GM19455 (cell line): ENCODE data around the gene FCHSD2.
"Not testable (repeated sequence)": the region's sequence is repeated elsewhere in the genome, so short reads cannot be mapped to it uniquely, and the experiment has no call there.

Experiments used
- ATAC-seq: cut with Tn5 transposase; IDR thresholded peaks from one replicate; pipeline ENCODE4 v1.9.1; 2021; ENCODE audit not compliant: unreplicated experiment

Gene FCHSD2

DNA sequence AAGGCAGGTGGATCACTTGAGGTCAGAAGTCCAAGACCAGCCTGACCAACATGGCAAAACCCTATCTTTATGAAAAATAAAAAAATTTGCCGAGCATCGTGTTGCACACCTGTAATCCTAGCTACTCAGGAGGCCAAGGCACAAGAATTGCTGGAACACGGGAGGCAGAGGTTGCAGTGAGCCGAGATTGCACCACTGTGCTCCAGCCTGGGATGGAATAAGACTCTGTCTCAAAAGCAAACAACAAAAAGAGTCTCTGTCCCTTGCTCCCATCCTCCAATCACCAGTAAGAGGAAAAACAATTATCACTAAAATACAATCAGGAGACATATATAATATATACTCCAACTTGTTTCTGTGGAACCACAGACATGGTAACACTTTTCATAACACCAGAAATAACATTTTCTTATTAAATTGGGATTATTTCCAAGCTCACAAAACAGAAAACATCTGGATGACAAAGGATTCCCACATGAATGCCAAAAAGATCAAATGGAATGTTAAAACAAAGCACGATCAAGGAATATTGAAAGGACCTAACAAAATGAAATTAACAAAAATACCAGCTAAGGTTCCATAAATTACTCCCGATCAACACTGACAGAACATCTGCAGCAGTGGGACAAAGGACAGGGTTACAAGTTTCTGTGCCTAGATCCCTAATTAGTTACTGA, 15.2 kb downstream of the FCHSD2 start:
- no peak for ATAC-seq

DNA sequence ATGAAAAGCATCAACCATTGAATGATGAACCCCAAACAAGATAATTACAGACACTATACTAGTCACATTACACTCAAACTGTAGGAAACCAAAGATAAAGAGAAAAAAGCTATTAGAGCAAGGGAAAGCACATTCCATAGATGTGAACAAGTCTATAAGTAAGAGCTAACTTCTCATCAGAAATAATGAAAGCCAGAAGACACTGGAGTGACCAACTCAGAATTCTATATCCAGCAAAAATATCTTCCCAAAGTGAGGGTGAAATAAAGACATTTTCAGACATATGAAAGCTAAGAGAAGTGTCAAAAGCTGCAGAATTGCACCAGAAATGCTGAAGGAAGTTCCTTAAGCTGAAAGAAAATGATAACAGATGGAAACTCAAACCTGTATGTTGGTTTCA, 17.3 kb downstream of the FCHSD2 start:
- no peak for ATAC-seq

DNA sequence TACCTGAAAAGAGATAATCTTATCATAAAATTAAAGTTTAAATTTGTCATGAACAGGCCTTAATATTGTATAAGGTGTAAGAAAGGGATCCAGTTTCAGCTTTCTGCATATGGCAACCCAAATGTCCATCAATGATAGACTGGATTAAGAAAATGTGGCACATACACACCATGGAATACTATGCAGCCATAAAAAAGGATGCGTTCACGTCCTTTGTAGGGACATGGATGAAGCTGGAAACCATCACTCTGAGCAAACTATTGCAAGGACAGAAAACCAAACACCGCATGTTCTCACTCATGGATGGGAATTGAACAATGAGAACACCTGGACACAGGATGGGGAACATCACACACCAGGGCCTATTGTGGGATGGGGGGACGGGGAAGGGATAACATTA, 18.2 kb downstream of the FCHSD2 start:
- ATAC-seq = not testable (repeated sequence)

DNA sequence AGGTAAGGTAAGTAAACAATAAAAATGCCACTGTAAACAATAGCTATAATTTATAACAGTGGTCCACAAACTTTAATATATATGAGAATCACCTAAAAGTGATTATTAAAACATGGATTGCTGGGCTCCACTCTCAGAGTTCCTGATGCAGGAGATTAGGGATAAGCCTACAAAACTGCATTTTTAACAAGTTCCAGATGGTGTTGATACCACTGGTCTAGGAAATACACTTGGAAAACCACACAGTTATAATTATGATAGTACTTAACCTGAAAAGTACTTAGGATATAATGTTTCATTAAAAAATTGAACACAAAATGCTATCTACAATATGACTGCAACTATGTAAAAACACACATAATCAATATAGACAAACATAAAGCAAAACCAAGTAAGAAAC, 20.4 kb downstream of the FCHSD2 start:
- ATAC-seq = no peak

DNA sequence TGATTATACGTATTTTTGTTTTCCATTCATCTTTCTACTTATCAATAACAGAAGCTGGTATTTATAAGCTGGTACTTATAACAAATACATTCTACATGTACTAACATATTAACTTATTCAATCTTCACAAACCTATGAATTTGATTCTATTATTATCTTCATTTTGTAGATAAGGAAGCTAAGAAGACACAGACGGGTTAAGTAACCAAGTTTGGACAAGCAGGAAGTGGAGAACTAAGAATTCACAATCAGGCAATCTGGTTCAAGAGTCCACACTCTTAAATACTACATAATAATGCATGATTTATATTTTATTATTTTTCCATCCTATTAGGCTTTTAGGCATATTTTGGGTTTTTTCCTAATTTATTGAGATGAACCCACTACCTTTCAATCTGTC, 25.0 kb downstream of the FCHSD2 start:
- no peak for ATAC-seq

DNA sequence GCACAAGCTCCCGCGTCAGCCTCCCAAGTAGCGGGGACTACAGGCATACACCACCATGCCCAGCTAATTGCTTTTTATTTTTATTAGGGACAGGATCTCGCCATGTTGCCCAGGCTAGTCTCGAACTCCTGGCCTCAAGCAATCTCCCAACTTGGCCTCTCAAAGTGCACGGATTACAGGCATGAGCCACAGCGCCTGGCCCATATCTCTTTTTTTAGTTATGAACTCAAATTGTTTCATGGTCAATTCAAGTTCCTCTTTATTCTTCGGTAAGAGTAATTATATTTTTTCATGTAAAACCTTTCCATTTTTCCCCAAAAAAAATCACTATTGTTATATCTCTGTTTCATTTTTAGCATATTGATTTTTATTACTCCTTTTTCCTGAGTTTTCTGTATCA, 25.5 kb downstream of the FCHSD2 start:
- ATAC-seq = no peak

DNA sequence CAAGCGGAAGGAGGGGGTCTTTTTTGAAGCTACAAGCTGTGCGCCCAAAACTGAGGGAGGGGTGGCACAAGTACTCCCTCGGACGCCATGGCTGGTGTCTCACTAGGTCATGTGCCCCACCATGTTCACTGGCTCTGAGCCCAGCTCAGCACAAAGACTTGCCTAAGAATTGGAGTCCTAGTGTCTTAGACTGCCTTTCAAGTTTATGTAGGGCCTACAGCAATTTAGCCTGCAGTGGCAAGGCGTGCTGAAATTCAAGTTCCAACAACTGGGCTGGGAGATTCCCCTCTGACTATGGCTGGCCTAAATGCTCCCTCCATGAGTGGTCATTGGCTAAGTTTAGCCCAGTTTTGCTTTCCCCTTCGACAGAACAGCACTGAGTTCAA, 27.3 kb downstream of the FCHSD2 start:
- ATAC-seq = no peak

DNA sequence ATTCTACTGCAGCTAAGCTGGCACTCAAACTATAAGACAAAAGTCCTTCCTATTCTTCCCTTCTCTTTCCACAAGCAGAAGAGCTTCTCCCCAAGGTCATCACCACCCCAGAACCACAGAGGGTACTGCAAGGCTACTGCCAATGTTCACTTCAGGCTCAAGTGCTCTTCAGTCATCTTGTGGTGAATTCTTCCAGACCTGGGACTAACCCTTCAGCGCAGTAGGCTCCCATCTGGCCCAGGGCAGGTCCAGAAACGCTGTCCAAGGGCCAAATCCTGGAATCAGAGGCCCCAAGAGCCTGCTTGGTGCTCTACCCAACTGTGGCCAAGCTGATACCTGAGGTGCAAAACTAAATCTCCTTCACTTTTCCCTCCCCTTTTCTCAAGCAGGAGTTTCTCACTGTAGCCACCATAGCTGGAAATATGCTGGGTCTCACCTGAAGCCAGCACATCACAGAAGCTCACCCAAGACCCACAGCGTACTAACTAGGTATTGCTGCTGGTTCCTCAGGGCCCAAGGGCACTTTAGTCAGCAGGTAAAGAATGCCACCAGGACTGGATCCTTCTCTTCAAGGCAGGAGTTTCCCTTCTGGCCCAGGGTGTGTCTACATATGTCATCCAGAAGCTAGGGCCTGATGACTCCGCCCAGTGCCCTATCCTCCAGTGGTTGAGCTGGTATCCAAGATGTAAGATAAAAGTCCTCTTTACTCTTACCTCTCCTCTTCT, 27.8 kb downstream of the FCHSD2 start:
- ATAC-seq = no peak

DNA sequence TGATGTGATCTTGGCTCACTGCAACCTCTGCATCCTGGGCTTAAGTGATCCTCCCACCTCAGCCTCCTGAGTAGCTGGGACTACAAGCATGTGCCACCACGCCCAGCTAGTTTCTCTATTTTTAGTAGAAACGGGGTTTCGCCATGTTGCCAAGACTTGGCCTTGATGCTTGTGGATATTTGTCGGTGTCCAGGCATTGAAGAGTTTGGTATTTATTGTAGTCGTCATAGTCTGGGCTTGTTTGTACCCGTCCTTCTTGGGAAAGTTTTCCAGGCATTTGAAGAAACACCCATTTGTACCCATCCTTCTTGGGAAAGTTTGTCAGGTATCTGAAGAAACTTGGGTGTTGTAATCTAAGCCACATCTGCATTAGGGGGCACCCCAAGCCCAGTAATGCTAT, 28.7 kb downstream of the FCHSD2 start:
- ATAC-seq = no peak

DNA sequence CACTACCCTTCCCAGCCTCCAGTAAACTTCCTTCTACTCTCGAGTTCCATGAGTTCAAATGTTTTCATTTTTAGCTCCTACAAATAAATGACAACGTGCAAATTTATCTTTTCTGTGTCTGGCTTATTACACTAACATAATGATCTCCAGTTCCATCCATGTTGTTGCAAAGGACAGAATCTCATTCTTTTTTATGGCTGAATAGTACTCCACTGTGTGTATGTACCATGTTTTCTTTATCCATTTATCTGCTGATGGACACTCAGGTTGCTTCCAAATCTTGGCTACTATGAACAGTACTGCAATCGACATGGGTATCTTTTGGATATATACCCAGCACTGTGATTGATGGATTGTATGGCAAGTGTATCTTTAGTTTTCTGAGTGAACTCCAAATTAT, 34.5 kb downstream of the FCHSD2 start:
- ATAC-seq = no peak

DNA sequence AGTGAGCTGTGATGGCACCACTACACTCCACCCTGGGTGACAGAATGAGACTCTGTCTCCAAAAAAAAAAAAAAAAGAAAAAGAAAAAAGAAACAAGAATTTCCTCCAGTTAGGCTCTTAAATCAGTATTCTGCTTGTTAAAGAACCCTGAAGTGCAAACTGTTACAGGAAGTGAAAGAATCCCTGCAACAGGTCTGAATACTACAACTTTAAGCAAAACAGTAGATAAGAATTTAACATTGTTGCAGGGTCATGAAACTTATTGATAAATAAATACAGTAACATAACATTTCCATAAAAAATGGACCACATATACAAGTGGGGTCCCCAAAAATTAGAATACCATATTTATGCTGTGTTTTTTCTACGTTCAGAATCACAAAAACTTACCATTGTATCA, 35.8 kb downstream of the FCHSD2 start:
- no peak for ATAC-seq

DNA sequence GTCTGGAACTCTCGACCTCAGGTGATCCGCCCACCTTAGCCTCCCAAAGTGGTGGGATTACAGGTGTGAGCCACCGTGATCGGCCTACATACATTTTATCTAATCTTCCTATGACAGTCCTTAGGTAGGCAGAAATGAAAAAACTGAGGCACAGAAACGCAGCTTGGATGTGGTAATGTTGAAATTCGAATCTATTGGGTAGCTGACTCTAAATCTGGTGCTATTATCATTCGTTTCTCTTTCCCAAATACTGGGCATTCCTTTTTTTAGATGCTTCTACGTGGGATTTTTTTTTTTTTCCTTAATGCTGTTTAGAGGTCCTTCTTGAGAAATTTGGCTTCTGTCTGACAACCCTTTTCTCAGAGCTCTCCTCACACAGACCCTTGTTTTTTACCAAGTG, 41.5 kb downstream of the FCHSD2 start:
- ATAC-seq = no peak

DNA sequence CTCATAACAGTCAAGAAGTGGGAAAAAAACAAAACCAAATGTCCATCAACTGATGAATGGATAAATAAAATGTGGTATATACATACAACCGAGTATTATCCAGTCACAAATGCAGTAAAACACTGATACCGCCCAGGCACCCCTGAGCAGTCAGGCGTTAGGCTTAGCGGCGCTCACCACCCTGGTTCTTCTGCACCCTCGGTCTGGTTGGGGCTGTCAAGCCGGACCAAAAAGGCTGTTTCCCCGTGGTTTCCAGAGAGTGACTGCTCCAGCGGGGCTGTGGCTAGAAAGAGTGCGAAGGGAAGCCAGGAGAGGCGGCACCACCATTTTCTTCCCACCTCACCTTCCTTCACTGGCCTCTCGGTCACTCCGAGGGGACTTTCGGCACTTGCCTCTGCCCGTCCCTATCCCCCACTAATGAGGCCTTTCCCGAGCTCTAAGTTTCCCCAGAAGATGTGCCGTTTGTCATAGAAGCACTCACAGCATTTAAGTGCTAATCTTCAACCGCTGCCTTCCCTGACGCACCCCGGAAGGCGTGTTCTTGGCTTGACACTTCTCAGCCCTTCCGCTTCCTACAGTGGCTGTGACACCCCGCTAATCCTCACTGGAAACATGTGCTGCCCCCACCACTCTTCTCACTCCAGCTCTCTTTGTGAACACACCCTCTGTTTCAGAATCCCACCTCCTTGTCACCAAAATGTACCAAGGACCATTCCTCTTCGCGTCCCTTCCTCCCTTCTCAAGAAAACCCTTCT, 42.4 kb downstream of the FCHSD2 start:
- no peak for ATAC-seq

DNA sequence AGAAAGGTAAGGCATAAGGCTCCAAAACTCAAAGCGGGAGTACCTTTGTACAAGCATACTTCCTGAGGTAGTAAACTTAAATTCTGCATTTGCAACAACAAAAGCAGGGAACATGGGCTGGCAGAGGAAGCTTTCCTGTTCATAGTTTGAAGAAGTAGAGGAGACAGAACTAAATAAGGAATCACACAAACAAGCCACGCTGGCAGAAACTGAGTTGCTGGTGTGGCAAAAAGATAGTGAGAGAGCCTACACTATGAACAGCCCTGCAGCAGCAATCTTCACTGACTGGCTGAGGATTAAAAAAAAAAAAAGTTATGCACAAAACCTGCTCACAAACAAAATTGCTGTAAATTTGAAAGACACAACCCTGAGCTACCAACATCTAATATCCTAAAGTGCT, 46.5 kb downstream of the FCHSD2 start:
- no peak for ATAC-seq

DNA sequence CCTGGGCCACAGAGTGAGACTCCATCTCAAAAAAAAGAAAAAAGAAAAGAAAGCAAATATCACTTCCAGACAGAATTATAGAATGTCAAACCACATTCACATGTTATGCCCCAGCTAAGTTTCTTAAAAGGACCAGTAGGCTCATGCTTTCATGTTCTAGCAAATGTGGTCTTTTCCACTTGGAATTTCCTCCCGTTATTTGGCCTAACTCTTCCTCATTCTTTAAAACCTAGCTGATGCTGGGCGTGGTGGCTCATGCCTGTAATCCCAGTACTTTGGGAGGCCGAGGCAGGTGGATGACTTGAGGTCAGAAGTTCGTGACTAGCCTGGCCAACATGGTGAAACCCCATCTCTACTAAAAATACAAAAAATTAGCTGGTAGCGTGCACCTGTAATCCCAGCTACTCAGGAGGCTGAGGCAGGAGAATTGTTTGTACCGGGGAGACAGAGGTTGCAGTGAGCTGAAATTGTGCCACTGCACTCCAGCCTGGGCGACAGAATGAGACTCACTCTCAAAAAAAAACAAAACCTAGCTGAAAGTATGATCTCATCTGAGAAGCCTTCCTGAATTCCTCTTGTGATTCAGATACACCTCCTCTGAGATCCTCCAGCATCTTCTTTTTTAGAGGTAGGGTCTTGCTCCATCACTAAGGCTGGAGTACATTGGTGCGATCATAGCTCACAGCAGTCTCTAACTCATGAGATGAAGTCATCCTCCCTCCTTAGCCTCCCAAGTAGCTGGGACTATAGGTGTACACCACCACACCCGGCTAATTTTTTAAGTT, 50.4 kb downstream of the FCHSD2 start:
- ATAC-seq = no peak

DNA sequence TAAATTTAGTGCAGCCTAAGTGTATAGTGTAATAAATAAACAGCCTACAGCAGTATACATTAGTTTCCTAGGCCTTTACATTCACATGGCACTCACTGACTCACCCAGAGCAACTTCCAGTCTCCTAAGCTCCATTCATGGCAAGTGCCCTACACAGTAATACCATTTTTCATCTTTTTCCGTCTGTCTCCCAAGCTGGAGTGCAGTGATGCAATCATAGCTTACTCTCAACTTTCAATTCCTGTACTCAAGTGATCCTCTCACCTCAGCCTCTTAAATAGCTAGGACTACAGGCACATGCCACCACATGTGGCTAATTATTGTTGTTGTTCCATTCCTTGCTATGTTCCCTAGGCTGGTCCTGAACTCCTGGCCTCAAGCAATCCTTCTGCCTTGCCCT, 54.4 kb downstream of the FCHSD2 start:
- ATAC-seq = no peak

DNA sequence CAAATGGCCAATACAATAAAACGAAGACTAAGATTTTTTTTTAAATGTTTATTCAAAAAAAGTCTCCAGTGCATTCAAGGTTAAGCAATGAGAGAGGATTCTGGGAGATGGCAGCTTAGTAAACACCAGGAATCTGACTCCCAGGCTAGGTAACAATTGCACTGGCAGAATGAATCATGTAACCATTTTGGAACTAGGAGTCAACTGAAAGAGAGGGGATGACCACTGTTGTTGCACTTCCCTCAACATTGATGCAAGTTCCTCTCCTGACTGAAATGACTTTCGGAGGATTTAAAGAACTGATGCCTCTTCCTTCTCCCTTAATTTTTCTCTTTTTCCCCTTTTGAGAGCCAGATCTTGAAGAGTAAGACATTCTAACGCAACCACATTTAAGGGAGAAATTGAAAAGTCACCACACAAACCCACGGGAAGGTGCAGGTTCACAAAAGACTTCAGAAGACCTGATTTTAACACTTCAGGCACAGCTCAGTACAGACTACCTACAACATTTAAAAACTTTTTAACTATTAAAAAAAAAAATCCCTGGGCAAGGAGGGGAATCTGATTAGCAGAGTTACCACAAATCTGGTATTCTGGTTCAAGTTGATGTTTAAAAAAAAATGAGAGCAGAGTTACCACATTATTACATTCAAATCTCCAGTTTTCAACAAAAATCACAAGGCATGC, 56.8 kb downstream of the FCHSD2 start:
- ATAC-seq = no peak

DNA sequence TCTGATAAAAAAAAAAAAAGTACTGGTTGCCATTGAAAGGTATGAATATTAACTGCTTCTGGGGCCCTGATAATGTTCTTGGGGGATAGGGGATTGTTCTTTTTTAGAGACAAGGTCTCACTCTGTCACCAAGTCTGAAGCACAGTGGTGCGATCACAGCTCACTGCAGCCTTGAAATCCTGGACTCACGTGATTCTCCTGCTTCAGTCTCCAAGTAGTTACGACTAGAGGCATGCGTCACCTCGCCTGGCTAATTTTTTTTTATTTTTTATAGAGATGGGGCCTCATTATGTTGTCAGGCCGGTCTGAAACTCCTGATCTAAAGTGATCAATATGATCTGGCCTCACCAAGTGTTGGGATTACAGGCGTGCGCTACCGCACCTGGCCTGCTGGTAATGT, 63.5 kb downstream of the FCHSD2 start:
- no peak for ATAC-seq

DNA sequence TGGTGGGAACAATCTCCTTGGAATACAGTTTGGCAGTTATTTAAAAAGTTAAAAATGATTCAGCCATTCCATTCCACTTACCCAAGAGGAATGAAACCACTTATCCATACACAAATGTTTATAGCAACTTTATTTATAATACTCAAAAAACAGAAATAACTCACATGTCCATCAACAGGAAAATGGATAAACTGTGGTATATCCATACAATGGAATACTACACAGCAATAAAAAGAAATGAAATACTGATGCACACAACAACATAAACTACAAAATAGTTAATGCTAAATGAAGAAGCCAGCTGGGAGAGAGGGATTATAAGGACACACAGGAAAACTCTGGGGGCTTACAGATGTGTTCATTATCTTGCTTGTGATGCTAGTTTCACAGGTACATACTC, 64.7 kb downstream of the FCHSD2 start:
- ATAC-seq = no peak

DNA sequence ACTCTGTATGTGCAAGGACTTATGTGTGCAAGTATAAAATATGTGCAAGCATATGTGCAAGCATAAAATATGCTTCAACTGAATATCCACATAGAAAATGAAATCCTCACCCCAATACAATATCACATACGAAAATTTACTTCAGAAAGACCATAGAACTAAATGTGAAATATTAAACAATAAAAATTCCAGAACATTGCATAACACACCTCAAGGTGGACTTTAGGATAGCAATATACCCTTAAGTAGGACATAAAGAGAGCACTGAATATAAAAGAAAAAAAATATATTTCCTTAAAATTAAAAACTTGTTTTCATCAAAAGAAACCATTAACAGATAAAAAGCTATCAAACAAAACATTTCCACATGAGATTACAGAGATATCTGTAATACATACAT, 67.8 kb downstream of the FCHSD2 start:
- no peak for ATAC-seq

DNA sequence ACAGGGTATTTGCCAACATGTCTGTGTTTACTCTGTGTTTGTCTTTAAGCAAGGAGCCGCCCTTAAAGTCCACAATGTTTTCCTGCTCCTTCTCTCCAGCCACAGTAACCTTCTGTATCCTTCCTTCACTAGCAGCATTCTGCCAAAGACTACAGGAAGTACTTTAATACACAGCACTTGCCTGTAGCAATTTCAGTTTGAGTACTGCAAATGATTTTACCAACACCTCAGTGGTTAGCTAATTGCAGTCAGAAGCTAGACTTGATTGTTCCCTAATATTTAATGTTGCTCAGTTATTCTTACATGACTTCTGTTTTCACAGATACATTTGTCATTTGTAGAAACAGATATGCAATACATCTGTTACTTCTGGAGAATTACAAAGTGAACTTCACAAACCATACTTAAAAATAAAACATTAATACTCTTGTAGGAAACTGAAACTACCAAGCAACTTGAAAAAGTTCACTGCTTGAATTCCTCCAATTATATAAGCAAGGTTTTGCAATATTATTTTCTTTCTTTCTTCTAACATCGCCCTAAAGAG, 69.1 kb downstream of the FCHSD2 start:
- ATAC-seq = peak; percentile 79
